Mucosa of gallbladder (tissue), 1 donor: ENCODE results near the gene MLKL. TPM values are rescaled to one million over a fixed set of nuclear protein-coding genes. Genes with fewer than 3 reads are reported as not detected.
"Not testable (repeated sequence)": the region's sequence is repeated elsewhere in the genome, so short reads cannot be mapped to it uniquely, and the experiment has no call there.

Source experiments
- DNase-seq: peaks from one replicate; pipeline ENCODE4 v3.0.0-alpha.2; 2020; ENCODE audit warnings: low spot score
- total RNA-seq: library from RNA; stranded (reverse); gene quantifications from one replicate; pipeline ENCODE4 v1.2.1, GENCODE V29; 2021
- donor health status: DM: no; HTN: no; CAD: no.

MLKL gene
- total RNA-seq, 1 donor from 2014 or later = 12.8 TPM

DNA sequence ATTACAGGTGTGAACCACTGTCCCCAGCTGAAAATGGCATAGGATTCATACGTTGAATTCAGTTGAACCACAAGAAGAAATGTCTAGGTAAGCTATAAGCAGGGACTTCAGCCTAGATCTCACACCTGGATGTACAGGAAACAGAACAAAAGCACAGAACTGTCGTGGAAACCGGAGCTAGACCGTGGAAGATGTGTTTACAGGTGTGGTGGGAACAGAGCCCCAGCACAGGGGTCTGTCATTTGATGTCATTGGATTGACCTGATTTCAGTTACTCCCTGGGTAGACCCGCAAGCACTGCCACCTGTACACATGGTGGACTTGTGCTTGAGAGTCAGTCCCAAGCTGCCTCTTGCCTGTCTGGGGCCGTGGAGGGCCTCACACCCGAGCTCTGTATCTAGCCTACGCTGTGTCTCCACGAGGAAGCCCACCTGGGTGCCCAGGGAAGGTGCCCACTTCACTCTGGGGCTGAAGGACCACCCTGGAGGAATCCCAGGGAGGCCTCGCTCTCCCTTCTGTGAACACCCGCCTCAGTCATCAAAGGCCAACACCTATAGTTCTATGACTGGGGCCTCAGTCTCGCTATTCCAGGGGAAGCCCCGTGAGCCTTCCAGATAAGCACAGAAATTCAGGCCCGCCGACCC is 32.2 kb upstream of the MLKL start:
- DNase-seq = no peak

DNA sequence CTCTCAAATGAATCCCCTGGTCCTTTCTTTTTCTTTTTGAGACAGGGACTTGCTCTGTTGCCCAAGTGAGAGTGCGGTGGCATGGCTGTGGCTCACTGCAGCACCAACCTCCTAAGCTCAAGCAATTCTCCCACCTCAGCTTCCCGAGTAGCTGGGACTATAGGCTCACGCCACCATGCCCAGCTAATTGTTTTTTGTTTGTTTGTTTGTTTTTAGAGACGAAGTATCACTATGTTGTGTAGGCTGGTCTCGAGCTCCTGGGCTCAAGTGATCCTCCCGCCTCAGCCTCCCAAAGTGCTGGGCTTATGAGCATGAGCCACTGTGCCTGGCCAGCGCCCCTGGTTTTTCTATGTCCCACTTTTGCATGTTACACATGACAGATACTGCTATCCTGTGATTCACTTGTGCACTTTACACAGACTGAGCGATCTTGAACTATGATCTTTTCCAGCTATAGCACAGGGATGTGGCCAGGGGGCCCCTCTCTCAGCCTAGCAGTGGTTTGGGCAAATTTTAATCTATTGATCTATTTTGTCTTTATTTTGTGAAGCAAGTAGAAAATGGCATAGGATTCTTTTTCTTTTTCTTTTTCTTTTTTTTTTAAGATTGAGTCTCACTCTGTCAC is 31.3 kb upstream of the MLKL start:
- DNase-seq = no peak

DNA sequence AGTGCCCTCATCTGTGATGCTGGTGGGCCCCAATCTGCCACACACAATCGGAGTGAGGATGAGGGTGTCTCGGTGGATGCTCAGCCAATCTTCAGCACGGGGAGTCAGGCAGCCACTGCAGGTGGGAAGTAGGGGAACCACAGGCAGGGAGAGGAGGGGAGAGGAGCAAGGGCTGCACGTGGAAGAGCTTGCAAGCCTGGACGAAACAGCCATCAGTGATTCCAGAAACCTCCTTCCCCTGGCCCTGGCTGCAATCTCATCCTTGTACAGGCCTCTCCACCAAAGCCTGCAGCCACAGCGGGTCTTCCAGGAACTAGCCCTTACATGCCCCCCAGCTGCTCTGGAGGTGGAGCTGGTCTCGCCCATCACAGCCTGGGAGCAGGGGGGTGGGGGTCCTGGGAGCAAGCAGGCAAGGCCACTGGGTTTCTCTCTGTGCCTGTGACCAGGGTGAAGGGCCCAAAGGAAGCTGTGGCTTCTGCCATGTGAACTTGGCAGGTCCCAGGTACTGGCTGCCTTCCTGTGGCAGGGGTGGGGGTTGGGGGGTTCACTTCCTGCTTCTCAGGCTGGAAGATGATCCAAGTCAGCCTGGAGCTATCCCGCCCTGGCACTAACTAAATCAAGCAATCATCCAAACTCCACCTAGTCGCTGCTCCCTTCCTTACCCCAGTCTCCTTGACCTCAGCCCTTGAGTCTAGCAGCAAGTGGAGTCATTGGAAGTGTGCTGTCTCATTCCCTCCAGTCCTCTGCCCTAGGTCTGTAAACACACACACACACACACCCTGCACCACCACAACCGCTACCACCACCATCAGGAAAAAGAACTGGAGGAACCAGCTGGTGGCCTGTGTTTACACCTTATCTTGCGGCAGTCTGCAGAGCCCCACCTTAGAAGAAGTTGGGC is 29.4 kb upstream of the MLKL start:
- DNase-seq = peak; percentile 91

DNA sequence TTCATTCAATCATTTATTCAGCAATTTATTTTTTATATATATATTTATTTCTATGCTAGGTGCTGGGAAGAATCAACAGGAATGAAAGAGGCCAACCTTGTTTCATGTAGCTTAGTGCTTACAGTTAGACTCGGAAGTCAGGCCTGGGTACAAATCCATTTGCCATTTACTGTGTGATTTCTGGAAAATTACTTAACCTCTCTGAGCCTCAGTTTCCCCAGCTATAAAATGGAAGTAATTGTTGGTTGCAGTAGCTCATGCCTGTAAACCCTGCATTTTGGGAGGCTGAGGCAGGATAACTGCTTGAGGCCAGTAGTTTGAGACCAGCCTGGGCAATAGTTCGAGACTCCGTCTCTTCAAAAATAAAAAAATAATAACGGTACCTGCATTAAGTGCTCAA is 27.2 kb upstream of the MLKL start:
- no peak for DNase-seq

DNA sequence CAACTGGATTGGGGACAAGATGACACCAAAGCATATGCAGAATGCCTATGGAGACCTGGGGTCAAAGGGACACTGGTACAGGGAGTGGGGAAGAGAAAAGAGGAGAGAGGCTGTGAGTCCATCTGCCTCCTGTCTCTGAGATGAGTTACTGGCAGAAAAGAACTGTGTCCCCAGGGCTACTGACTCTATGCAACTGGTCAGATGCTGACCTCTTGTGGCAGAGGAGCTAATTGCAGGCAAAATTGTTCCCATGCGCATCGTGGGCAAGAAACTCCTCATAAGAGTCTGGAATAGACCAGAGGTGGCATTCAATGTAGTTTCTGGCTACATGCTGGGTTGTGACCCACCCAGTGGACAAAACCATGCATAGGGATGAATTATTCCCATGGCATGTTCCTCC is 26.1 kb upstream of the MLKL start:
- no peak for DNase-seq

DNA sequence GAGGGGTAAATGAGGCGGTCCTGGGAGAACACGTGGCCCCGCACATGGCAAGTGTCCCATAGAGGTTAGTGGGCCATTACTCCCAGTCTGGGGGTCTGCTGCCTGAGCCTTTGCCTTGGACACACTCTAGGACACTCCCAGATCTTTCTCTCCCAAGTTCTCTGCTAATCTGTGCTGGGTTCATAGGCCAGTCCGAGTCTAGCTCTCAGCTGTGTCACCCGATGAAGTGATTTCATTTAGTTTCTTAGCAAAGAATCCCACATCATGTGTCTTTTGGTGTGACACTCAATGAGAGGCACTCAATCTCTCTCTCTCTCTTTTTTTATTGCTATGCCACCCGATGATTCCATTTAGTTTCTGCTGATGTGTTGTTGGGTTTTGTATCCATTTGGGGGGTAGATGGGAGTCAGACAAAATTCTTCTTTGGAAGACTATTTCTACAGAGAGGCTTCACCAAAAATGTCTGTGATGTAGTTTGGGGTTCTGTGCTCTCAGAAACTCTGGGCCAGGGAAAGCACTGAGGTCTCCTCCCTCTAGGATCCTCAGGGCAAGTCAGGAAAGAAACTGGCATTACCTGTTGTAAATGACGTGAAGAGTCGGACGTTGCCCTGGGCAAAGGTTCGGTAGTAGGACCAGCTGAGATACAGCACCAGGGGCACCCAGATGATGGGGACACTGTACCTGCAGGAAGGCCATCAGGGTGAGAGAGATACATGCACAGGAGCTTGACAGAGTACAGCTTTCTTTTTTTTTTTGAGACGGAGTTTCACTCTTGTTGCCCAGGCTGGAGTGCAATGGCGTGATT is 25.2 kb upstream of the MLKL start:
- DNase-seq = peak; percentile 48

DNA sequence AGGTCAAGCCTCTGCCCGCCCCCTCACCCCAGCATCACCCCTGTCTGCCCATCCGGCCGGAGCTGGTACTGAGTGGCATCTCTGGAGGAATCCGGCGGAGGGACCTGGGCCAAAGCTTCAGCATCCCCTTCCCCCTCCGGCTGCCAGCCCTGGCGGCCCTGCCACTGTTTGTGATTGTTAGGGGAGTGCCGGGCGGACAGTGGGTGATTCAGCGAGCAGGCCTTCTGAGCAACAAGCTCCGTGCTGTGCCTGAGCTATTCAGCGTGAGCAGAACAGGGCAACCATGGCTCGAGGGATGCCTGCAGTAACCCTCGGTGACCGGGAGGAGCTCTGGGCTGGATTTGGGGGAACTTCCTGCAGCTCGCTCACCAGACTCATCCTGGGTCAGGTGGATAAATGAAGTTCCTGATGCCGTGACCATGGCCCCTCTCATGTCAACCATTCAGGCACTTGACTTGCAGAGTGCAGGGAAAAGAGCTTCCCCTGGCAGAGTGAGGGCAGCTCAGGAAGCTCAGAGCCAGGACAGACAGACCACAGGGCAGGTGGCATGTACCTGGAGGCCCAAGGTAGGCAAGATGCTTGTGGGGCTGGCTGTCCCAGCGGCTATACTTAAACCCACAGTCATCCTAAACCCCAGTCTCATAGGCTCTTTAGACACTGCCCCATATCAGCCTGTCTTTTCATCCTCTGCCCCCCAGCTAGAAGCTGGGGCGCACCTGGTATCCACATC is 24.3 kb upstream of the MLKL start:
- peak; percentile 59 for DNase-seq

DNA sequence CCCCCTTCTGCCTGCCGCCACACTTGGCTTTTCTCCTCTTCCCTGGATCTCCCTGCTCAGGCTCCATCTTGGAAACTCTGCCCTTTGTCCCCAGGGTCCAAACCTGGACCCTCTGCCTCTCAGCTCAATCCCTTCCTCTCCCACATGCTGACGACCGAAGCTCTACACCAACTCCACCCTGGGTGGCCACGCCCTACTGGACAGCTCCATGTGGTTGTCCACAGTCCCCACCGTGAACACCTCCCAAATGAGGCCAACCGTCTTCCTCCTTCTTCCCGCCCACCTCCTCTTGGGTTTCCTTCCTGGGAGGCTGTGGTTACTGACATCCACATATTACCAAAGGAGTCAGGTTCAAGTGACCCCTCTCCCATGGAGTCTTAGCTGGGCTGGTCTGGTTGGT is 22.6 kb upstream of the MLKL start:
- no peak for DNase-seq

DNA sequence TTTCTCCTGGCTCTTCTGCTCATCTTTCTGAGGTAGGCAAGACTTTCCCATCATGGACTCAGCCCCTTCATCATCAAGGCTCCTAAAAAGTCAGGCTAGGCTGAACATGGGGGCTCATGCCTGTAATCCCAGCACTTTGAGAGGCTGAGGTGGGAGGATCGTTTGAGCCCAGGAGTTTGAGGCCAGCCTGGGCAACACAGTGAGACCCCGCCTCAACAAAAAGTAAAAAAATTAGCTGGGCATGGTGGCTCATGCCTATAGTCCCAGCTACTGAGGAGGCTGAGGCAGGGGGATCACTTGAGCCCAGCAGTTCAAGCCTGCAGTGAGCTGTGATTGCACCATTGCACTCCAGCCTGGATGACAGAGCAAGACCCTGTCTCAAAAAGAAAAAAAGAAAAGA is 21.5 kb upstream of the MLKL start:
- DNase-seq = not testable (repeated sequence)

DNA sequence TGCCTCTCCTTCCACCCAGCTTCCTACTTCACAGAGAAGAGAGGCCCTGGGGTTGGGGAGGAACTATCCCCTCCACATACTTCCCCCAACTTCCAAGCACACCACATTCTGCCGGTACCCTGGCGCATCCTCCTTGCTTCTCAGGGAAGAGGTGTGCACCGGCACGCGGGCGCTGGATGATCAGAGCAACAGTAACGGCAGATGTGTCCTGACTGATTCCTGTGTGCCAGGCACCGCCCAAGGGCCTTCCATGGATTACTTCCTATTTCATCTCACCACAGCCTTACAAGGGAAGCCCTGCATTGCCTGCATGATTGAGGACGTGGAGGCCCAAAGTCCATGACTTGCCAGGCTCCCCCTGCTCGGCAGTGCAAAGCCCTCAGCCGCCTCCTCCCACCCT is 21.1 kb upstream of the MLKL start:
- no peak for DNase-seq

DNA sequence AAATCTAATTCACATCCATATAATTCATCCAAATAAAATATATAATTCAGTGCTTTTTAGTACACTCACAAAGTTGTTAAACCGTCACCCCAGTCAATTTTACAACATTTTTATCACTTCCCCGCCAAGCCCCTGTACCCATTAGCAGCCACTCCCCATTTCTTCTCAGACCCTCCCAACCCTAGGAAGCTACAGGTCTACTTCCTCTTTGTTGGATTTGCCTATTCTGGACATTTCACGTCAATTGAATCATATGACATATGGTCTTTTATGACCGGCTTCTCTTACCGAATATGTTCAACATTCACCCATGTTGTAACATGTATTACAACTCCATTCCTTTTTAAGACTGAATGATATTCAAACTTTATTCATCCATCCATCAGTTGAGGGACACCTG is 19.9 kb upstream of the MLKL start:
- DNase-seq = no peak

DNA sequence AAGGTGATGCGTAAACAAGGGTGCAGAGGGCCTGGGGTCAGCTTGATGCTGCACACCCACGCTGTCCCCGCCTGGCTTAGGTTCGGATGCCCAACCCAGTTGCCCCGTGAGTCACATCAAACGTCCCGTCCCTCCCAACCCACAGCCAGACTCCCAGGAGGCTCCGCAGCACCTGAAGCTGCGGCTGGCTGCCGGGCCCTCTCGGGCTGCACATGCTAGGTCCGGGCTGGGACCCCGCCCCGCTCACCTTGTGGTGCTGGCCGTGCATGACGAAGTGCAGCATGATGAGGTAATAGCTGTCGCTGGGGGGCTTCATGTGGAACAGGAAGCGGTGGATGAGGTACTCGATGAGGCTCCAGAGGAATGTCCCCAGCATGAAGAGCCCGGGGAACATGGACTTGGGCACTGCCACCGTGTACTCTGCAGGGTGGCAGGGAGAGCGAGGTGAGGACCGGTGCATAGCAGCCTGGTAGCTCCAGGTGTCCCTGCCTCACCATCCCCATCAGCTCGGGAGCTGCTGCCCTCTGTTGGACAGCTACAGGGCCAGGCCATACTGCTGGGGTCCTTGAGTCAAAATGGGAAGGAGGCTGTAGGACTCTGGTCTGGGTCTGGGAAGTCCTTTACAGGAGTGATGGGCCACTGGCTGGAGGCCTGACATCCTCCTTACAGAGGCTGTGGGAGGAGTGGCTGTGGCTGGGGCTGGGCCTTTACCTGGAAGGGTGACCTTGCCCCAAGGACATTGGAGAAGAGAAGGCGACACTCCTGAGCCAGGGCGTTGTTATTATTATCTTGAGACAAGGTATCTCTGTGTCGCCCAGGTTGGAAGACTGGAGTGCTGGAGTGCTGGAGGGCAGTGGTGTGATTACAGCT is 18.3 kb upstream of the MLKL start:
- no peak for DNase-seq

DNA sequence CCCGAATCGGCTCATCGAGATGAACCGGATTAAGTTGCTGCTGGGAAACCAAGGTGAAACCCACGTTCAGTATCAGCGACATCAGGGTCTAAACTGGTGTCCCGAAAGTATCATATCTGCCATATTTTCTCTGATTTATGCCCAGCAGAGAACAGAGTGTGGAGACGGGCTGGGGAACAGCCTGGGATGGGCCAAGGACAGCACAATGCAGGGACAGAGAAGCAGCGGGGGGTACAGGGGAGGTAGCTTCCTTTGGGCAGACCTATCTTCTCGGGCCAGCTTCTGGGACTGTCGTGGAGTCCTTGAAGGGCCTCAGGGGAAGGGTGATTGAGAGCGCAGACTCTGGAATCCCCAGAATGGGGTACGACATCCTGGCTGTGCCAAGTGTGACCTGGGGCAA is 17.5 kb upstream of the MLKL start:
- no peak for DNase-seq

DNA sequence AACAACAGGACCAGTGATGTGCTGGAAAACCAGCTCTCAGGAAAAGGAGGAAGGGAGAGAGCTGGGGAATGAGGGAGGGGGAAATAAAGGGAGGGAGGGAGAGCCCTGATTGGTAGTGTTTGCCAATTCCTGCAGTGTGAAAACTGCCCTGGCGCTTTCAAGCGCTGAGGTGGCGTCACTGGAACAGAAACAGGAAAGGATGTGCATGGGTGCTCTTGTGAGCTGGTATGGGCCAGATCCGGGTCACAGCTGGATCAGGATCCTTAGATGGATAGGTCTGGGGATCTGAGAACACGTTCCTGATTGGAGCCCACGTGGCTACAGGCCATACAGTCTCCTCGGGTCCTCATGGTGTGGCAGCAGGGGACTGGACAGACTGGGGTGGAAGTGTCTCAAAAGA is 16.7 kb upstream of the MLKL start:
- no peak for DNase-seq

DNA sequence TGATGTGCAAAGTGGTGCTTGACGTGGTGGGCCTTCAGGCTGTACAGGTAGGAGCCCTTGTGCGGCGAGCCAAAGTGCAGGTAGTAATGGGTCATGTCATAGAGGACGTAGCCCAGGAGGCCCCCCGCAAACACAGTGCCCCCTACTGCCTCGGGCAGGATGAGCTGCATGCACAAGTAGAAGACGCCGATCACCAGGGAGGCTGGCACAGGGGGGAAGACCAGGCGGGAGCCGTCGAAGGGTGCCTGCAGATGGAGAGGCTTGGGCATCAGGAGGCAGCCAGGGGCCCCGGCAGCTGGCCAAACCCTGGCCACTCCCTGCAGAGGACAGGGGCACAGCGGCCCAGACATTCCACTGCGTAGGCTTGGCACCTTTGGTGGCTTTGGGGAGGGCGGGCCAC is 15.7 kb upstream of the MLKL start:
- DNase-seq = no peak

DNA sequence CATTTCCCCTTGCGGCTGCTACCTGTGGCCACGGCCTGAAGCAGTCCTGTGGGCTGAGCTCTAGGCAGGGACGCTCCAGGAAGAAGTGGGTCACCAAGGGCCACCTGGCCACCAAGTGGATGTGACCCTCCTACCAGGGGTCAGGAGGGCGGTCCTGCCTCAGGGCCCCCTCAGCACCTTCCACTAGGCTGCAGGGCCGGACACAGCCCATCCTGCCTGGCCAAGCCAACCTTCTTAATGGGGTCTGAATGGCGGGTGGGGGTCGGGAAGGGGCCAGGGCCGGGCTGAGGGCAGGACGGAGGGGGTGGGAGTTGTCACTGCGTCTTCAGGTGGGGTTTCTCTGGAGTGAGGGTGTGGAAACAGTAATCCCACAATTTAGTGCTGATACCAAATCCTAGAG is 13.2 kb upstream of the MLKL start:
- DNase-seq = no peak

DNA sequence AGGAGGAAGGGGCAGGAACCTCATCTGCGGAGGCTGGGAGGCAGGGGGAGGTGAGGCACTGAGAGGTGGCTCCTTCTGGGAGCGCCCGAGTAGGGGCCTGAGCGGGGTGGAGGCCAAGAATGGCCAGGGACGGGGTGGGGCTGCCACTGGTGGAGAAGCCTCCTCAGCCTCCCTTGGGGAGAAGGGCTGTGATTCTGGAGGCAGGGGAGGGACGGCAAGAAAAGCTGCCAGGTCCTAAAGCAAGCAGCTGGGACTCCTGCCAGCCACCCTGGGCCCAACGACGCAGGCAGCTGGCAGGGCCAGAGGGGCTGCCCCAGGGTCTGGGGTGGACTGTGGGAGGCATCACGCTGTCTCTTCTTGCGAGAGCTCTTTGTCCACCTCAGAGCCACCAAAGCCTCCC is 12.7 kb upstream of the MLKL start:
- DNase-seq = no peak

DNA sequence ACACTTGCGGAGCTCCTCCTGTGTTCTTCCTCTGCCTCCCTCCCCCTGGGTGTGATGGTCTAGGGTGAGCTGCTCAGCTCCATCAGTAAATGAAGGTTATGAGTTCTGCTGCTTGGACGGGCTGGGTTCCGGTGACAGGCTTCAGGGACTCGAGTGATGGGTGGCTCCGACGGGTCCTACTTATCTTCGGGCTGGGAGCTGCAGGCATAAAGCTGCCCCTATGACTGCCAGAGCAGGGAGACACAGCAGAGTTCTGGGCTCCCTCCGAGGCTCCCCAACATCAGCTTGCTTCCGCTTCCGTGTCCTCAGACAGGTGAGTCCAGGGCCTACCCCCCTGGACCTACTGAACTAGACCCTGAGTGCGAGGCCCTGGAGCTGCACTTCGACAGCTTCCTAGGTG is 11.3 kb upstream of the MLKL start:
- no peak for DNase-seq

DNA sequence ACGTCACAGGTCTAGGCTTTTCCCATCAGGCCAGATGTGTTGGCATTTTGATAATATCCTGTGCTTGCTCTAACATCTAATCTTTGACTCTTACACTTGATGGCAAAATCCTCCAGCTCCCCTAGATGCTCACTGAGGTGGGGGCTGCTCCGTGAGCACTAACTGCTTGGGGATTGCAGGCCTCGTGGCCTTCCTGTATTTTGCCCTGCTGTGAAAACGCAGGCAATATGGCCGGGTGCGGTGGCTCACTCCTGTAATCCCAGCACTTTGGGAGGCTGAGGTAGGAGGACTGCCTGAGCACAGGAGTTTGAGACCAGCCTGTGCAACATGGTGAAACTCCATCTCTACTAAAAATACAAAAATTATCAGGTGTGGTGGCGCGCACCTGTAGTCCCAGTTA is 9.7 kb upstream of the MLKL start:
- no peak for DNase-seq

DNA sequence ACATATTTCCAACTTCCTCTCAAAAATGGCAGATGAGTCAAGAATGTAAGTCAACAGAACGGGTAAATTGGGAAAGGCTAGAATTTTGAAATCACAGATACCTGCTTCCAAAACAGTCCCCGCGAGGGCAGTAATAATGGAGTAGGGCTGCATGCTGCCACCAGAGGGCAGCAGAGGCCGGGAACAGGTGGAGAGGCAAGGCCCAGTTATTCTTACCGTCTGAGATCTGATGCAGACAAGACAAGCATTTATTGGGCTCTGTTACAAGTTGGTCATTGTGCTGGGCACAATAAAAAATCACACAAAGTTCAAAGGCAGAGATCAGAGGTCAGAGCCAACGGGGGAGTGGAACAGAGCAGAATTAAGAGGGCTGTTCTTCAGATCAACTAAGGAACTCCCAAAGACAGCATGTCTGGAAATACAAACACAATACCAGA is 8.8 kb upstream of the MLKL start:
- peak; percentile 83 for DNase-seq

DNA sequence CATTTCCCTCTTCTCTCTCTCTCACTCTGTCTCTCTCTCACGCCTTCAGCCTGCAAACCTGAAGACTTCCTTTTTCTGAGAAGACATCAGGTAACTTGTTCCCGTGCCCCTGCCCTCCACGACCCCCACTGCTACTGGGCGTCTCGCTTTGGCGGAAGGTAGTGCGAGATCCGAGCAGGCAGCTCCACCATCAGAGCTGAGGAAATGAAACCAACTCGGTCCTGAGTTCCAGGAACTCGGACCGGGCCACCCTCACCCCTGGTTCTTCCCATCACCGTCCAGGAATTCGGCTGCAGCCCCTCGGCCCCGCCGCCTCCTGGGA is 585 bp downstream of the MLKL start:
- peak; percentile 18 for DNase-seq
